HG03280 (cell line): ENCODE results near the gene NUP98.
A peak's percentile ranks its signal among the peaks of the same experiment; 100 is the strongest.
"Not testable (repeated sequence)": the region's sequence is repeated elsewhere in the genome, so short reads cannot be mapped to it uniquely, and the experiment has no call there.

Experiments
- ATAC-seq: cut with Tn5 transposase; IDR thresholded peaks from one replicate; pipeline ENCODE4 v1.9.1; 2021; ENCODE audit warnings: mild to moderate bottlenecking, moderate library complexity; ENCODE audit not compliant: unreplicated experiment

Gene NUP98

DNA sequence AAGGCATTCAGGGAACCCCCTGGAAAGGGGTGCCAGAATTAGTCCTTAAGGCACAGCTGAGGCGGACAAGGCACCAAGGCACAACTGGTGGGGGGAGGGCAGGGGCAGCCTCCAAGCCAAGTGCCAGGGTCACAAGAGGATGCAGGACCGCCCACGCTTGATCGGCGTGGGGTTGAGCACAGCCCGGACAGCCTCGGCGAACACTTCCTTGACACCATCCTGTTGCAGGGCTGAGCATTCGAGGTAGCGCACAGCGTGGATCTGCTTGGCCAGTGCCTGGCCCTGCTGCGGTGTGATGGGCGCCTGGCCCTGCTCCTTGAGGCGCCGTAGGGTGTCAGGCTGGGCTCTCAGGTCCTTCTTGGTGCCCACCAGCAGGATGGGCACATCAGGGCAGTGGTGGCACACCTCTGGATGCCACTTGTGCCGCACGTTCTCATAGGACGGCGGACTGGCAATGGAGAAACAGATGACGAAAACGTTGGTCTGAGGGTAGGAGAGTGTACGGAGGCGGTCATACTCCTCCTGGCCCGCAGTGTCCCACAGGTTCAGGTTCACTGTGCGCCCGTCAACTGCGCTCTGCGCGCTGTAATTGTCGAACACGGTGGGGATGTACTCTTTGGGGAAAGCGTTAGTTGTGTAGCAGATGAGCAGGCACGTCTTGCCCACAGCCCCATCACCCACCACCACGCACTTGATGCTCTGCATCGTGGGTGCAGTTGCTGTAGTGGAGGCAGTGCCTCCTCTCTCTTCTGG is 30.3 kb upstream of the NUP98 start:
- ATAC-seq: no peak

GRCh38 chr11:3826721-3827120 is 29.4 kb upstream of the NUP98 start:
- ATAC-seq: no peak

- ATAC-seq: no peak
Observed at GRCh38 chr11:3825473-3826154, 28.3 kb upstream of the NUP98 start.

- ATAC-seq: peak; percentile 89
Observed at GRCh38 chr11:3824714-3825472, 27.5 kb upstream of the NUP98 start.

GRCh38 chr11:3823762-3824506 is 26.6 kb upstream of the NUP98 start:
- ATAC-seq: no peak

DNA sequence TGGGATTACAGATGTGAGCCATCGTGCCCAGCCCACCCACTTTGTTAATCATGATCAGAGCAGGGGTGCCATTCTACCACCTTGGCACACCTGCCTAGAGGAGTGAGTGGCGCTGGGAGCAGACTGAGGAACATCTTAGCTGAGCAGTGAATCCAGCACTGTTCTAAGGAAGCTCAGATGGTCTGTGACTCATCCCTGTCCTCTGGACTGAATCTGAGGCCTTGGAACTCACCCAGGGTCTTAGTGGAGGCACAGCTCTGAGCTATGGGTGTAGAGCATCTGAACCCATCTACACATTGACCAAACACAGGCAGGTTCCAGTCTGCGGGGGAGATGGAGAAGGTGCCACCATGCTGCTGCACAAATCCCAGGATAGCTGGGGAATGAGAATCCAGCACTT is 25.9 kb upstream of the NUP98 start:
- no peak for ATAC-seq

GRCh38 chr11:3822312-3822711 is 25.0 kb upstream of the NUP98 start:
- no peak for ATAC-seq

DNA sequence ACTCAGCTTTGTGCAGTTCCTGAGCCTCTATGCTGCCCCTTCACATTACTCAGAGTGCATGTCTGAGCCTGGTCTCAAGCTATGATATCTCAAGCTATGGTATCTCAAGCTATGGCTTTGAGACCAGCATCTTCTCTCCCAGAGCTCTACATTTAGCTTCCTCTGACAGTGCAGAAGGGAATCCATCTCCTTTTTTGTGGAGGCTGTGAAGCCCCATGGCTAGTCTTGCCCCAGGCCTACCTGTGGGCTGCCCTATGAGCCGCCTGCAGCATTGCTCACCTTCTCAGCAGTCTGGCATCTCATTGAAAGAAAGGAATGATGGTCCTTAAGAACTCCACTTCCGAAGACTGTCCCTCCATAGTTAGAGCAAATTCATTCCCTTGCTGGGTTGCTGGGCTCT is 23.6 kb upstream of the NUP98 start:
- no peak for ATAC-seq

DNA sequence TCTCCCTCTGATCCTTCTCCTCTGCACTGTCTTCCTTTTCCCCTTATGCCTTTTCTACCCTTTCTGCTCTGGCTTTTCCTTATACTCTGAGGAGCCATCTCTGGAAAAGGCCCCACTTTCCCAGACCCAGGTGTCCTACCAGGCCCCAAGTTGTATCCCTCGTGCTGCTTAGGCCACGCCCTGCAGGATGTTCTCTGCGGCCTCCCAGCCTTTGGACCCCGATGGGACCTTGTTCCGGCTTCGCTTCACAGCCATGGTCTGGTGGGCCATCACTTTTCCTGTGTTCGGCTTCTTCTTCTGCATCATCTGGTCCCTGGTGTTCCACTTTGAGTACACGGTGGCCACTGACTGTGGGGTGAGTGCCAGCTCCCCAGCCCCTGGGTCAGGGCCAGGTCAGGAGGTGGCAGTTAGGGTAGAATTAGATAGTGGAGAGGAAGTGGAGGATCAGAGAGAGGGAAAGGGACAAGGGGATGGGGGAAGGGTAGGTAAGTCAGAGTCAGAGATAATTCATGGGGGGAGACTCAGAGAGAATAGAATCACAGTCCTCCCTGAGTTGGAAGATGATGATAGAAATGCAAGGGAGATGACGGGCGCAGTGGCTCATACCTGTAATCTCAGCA is 19.9 kb upstream of the NUP98 start:
- ATAC-seq: no peak

- no peak for ATAC-seq
Observed at GRCh38 chr11:3816673-3817072, 19.3 kb upstream of the NUP98 start.

- no peak for ATAC-seq
Observed at GRCh38 chr11:3815845-3816244, 18.5 kb upstream of the NUP98 start.

GRCh38 chr11:3814832-3815231 is 17.5 kb upstream of the NUP98 start:
- ATAC-seq: not testable (repeated sequence)

GRCh38 chr11:3810951-3811350 is 13.6 kb upstream of the NUP98 start:
- no peak for ATAC-seq

DNA sequence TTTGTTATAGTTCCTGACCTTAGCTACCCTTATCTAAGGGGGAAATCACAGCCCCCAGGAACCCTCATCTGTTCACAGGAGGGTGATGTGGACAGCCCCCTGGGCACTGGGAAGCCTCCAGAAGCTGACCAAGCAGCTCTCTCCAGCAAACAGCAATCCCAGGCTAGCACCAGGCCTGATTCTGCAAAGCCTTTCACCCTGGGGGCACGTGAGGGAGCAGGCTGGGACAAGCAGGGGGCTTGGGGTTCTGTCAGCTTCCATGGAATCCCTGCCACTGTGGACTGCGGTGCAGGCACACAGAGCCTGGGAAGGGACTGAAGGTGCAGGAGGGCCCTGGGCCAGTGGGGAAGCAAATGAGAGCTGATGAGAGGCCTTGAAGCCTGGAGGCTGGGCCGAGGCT is 13.1 kb upstream of the NUP98 start:
- ATAC-seq: no peak

DNA sequence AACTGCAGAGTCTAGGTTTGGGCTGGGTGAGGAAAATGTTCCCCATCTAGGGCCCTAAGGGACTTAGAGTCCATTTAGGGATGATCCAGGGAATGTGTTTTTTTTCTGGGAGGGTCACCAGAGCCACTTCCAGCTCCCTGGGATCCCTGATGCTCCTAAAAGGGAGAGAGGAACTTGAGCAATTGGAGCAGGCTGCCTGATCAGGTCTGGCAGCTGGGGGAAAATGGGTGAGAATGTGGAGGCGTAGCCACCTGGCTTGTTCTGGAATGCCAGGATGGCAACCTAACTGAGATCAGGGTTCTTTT is 12.2 kb upstream of the NUP98 start:
- no peak for ATAC-seq

DNA sequence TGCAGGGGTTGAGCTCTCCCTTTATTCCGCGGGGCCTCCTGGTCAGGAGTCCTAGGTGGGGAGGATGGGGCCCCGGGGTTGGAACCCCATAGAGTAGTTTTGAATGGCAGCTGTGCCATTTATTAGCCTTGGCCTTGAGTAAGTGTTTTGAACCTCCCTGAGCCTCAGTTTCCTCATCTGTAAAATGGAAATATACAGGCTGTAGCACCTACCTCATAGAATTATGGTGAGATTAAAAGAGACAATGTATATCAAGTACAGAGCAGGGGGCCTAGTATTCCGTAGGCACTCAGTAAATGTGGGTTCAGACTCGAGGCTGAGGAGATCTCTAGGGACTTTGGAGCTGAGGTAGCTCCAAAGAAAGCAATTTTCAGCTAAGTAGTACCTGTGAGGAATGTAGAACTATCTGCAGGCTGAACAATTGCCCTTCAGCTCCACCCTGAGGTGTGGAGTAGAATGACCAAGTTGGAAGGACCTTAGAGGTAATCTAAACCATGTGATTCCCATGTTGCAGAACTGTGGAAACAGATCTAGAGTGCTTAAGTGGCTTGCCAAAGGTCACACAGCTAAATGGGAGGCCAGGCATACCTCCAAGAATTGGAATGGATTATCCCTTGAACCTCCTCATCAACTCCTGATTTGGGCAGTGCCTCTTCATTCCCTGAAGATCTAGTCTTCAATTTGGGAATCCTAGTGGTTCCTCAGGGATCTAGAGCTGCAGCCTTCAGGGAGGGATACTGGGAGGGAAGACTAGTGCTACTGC is 11.7 kb upstream of the NUP98 start:
- peak; percentile 62 for ATAC-seq

DNA sequence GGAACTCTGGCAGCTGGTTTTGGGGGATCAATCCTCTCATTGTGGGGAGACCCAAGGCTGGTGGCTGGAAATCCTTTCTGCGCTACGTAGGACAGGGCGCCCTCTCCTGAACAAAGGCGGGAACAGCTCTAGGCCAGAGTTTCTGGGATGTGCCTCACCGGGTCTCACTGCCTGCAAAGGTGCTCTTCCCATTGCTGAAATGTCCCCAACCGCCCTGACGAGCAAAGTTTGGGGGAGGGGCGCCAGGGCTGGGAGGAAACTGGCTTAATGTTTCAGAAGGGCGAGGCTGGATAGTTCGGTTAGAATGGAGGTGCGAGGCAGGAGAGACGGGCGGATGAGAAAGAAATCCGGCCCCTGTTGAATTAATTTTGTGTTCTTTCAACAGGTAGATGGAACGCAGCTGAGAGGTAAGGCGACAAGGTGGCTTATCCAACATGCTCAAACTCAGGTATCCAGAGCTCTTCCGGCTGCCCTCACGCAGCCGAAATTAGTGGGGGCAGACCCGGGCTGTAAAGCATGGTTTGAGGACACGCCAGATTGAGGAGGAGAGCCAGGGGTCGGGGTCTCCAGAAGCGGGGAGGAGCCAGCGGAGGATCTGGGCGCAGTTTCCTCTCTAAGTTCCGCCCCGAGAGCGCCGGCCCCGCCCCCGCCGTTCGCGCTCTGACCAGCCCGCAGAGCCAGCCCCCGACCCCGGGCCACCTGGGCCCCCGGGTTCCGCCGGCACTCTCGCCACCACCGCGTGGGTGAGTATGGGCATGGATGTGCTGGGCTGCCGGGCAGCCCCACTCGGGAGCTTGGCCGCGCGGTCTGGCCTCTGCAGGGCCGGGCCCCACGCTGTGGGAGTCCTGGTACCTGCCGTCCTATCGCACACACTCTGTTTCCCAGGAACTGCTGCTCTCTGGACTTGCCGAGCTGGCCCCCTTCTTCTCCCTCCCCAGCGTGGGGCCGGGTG is 10.8 kb upstream of the NUP98 start, which contains the start of gene PGAP2:
PGAP2 (plus strand) TSS at position 652 of the 952 bp plus-strand sequence. CDS start 2,700 bp downstream, outside the sequence.
- ATAC-seq: peak; percentile 67

DNA sequence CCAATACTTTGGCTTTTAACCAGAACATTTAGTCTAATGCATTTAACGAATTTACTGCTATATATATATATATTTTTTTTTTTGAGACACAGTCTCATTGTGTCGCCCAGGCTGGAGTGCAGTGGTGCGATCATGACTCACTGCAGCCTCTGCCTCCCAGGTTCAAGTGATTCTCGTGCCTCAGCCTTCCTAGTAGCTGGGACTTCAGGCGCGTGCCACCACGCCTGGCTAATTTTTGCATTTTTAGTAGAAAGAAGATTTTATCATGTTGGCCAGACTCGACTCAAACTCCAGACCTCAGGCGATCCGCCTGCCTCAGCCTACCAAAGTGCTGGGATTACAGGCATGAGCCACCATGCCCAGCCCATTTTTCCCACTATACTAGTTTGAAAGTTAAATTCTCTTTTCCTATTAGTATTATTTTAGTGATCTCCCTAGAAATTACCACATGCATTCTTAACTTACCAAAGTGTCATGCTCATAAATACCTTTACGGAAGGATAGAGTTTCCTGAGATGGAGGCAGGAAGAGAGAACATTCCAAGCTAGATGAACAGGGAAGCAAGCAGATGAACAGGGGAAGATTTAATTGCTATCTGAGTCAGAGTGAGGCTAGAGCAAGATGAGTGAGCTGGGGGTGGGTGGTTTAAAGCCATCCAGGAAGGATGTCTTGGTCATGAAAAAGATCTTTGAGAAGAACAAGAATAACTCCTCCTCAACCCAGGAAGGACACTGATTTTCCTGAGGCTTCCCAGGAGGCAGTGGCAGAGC is 6.6 kb upstream of the NUP98 start:
- no peak for ATAC-seq
